Thyroid gland (tissue), 4 donors: ENCODE results near the gene CRB3. TPM values are rescaled to one million over a fixed set of nuclear protein-coding genes. Genes with fewer than 3 reads are reported as not detected.

Source experiments
- DNase-seq, 2 donors: peaks; one replicate each; pipeline ENCODE4 v3.0.0-alpha.2; 2019
- H3K27ac ChIP-seq, 3 donors: fragments of 200-600 bp; sonication (generic); 1 replicate in 2 of 3; 2 replicates in 1 of 3; pipeline ENCODE4 v1.5.1; 2016 to 2019; ENCODE audit warnings: mild to moderate bottlenecking in 1 of 3, moderate library complexity in 1 of 3
- H3K27me3 ChIP-seq: fragments of 200-600 bp; sonication (generic); one replicate; pipeline ENCODE4 v1.5.1; 2019
- H3K36me3 ChIP-seq, 2 donors: fragments of 200-600 bp; sonication (generic); one replicate each; pipeline ENCODE4 v1.5.1; 2016 to 2019
- H3K4me1 ChIP-seq, 2 donors: fragments of 200-600 bp; sonication (generic); one replicate each; pipeline ENCODE4 v1.5.1; 2017 to 2019
- H3K4me3 ChIP-seq, 3 donors: fragments of 200-600 bp; sonication (generic); replicated peaks in 1 of 3; 1 replicate in 2 of 3; 2 replicates in 1 of 3; pipeline ENCODE4 v1.5.1; 2016; ENCODE audit warnings: mild to moderate bottlenecking in 1 of 3
- H3K9me3 ChIP-seq: fragments of 200-600 bp; sonication (generic); one replicate; pipeline ENCODE4 v1.5.1; 2017
- CTCF ChIP-seq, 6 experiments: fragments of 200-600 bp in 3 of 6; fragments of 450-650 bp in 3 of 6; sonication (generic) in 3 of 6; IDR thresholded peaks; one replicate each; pipeline ENCODE4 v1.5.1; 2016 to 2019; ENCODE audit warnings: antibody characterized with exemption in 6 of 6, mild to moderate bottlenecking in 2 of 6, inconsistent platforms in 1 of 6, moderate library complexity in 1 of 6
- POLR2A ChIP-seq, 2 donors: fragments of 450-650 bp; IDR thresholded peaks; one replicate each; pipeline ENCODE4 v1.6.1; 2017; ENCODE audit warnings: antibody characterized with exemption in 2 of 2, mild to moderate bottlenecking in 2 of 2, moderate library complexity in 1 of 2
- WGBS, 2 donors: methylation state at CpG; one replicate each; pipeline ENCODE4 v1.1.5; 2017; 5-methylcytosine and 5-hydroxymethylcytosine counted together
- intact Hi-C: fragments of 100-400 bp; cut with DNase I; formaldehyde crosslinking; loops from one replicate; pipeline ENCODE4 v1.15.1; 2023
- total RNA-seq, 4 donors: library from RNA; depleted of rRNA; stranded (reverse); fragments of >200 nt; gene quantifications; one replicate each; pipeline ENCODE4 v1.2.3, GENCODE V29; 2016

The CRB3 gene
- total RNA-seq, 4 donors from 2014 or later: 21.0 to 65.2 (median 45.3) TPM

DNA sequence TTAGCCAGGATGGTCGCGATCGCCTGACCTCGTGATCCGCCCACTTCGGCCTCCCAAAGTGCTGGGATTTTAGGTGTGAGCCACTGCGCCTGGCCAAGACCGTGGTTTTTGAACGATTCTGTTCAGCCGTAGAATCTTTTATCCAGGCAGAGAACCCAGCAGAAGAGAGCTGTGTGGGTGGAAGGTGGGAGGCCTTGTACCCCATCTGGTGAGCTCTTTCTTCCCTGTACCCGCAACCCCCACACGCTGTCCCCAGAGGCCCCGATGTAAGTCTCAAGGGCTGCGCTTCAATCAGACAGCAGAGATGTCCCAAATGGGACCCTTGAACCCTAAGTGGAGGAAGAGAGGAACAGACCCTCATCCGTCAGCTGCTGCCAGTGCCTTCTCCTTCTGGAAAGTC, 8.1 kb upstream of the CRB3 start:
- DNase-seq: no peak
- peaks cover 16 to 30% of the 10 kb centered on the region in 2 donors for H3K36me3 ChIP-seq
- no peaks in the 10 kb centered on the region for H3K27me3 ChIP-seq
- H3K4me3 ChIP-seq: no peak overlapping the region
- TF ChIP-seq POLR2A (IDR thresholded peaks at IDR 0.05): no peak
- no peak for TF ChIP-seq CTCF (IDR thresholded peaks at IDR 0.05)
- WGBS, 2 donors: 92 to 94% methylated on average over 14 to 15 of the region's 15 CpGs
- H3K9me3 ChIP-seq: no peaks in the 10 kb centered on the region
- peaks cover 0 to 23% of the 10 kb centered on the region in 2 donors for H3K4me1 ChIP-seq
- H3K27ac ChIP-seq: no peak overlapping the region
- intact Hi-C loops: no loop called here

GRCh38 chr19:6457958-6458694, 5.9 kb upstream of the CRB3 start:
- Histone ChIP-seq H3K27me3 (no peaks in the 10 kb centered on the region), H3K4me3 (peak overlapping the region in 1 of 3 donors; percentile 79), H3K4me1 (peaks cover 0 to 10% of the 10 kb centered on the region in 2 donors), H3K27ac (peak overlapping the region; percentile 24 to 84 (median 67)), H3K36me3 (peaks cover 16 to 30% of the 10 kb centered on the region in 2 donors), H3K9me3 (no peaks in the 10 kb centered on the region)
- TF ChIP-seq CTCF (IDR thresholded peaks at IDR 0.05) (no peak), POLR2A (IDR thresholded peaks at IDR 0.05) (no peak)
- intact Hi-C loops: no loop called here
- WGBS, 2 donors: 88 to 90% methylated on average over 11 to 14 of the region's 17 CpGs
- DNase-seq: no peak

DNA sequence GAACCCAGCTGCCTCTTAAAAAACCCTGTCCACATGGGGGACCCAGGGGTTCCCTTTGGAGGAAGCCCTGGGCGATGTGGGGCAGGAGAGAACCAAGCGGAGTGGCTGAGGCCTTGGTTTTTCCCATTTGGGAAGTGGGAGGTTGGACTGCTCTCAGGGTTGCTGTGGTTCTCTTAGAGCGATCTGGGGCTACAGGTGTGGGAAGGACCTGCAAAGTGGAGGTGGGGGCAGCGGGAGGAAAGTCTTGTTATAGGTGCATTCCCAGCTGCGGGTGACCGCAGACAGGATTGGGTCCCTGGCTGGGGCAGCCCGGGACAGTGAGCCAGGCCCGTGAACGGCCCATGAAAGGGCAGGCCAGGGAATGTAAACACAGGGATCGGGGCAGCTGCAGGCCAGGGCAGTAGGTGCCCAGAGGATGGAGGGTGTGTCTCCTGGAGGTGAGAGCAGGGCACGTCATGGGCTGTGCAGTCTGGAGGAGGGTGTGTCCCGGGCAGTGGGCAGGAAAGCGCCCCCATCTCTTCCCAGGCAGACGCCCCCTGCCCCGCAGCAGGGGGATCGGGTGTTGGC, 5.3 kb upstream of the CRB3 start:
- H3K36me3 ChIP-seq: peaks cover 14 to 25% of the 10 kb centered on the region in 2 donors
- peaks cover 0 to 10% of the 10 kb centered on the region in 2 donors for H3K4me1 ChIP-seq
- peak overlapping the region; percentile 33 to 79 (median 54) for H3K4me3 ChIP-seq
- intact Hi-C loops: no loop called here
- TF ChIP-seq CTCF (IDR thresholded peaks at IDR 0.05) (peak in 1 of 6 experiments; percentile 8), POLR2A (IDR thresholded peaks at IDR 0.05) (no peak)
- peak overlapping the region; percentile 67 to 84 (median 68) for H3K27ac ChIP-seq
- no peaks in the 10 kb centered on the region for H3K27me3 ChIP-seq
- peak; percentile 42 to 45 for DNase-seq
- no peaks in the 10 kb centered on the region for H3K9me3 ChIP-seq
- 37 to 42% methylated on average over 11 of the region's 16 CpGs for WGBS, 2 donors

GRCh38 chr19:6459262-6460098, 4.6 kb upstream of the CRB3 start, which contains the start of gene SLC25A23:
TSS of gene SLC25A23 (minus strand) at chr19:6459792. CDS start at chr19:6459628, 164 bp downstream.
- peak; percentile 80 to 84 for DNase-seq
- intact Hi-C loops: no loop called here
- WGBS, 2 donors: 0% methylated on average over 7 to 15 of the region's 70 CpGs

More at GRCh38 chr19:6459262-6460098, 4.6 kb upstream of the CRB3 start, which contains the start of gene SLC25A23:
- H3K9me3 ChIP-seq: no peaks in the 10 kb centered on the region
- H3K4me3 ChIP-seq: peak within 1 kb of the TSS; percentile 33 to 79 (median 54)
- H3K4me1 ChIP-seq: peaks cover under 1 to 10% of the 10 kb centered on the region in 2 donors
- peak within 1 kb of the TSS; percentile 68 to 84 (median 78) for H3K27ac ChIP-seq
- H3K27me3 ChIP-seq: no peaks in the 10 kb centered on the region
- H3K36me3 ChIP-seq: peaks cover 7 to 18% of the 10 kb centered on the region in 2 donors
- TF ChIP-seq POLR2A (IDR thresholded peaks at IDR 0.05) (peak in 1 of 2 donors; percentile 57), CTCF (IDR thresholded peaks at IDR 0.05) (no peak)
